HG03432 (cell line): ENCODE results near the gene TNN.
A peak's percentile ranks its signal among the peaks of the same experiment; 100 is the strongest.

Experiments
- ATAC-seq: cut with Tn5 transposase; IDR thresholded peaks from one replicate; pipeline ENCODE4 v1.9.1; 2021; ENCODE audit warnings: mild to moderate bottlenecking, moderate library complexity; ENCODE audit not compliant: unreplicated experiment

The TNN gene

GRCh38 chr1:175145899-175146528 lies 78.4 kb downstream of the TNN start:
- no peak for ATAC-seq

- ATAC-seq, result peak; percentile 61
These were observed 79.0 kb downstream of the TNN start for GRCh38 chr1:175146529-175147213.

- ATAC-seq, result no peak
These were observed 79.9 kb downstream of the TNN start for GRCh38 chr1:175147569-175147968.

- no peak for ATAC-seq
These were observed 80.4 kb downstream of the TNN start for GRCh38 chr1:175148068-175148467.

GRCh38 chr1:175150596-175151319 lies 83.1 kb downstream of the TNN start:
- no peak for ATAC-seq

- peak; percentile 56 for ATAC-seq
These were observed 84.5 kb downstream of the TNN start for GRCh38 chr1:175152006-175152652.

- ATAC-seq, result no peak
These were observed 87.2 kb downstream of the TNN start for GRCh38 chr1:175154629-175155472.

- ATAC-seq, result no peak
These were observed 87.8 kb downstream of the TNN start for GRCh38 chr1:175155473-175155856.

GRCh38 chr1:175155936-175156335 lies 88.3 kb downstream of the TNN start:
- no peak for ATAC-seq

GRCh38 chr1:175157200-175157599 lies 89.6 kb downstream of the TNN start:
- ATAC-seq, result no peak

- ATAC-seq, result no peak
These were observed 90.5 kb downstream of the TNN start for GRCh38 chr1:175158170-175158591.

- no peak for ATAC-seq
These were observed 95.3 kb downstream of the TNN start for GRCh38 chr1:175162955-175163354.

- ATAC-seq, result no peak
These were observed 96.1 kb downstream of the TNN start for GRCh38 chr1:175163702-175164101.

GRCh38 chr1:175164751-175165150 lies 97.1 kb downstream of the TNN start:
- ATAC-seq, result no peak

GRCh38 chr1:175166746-175167145 lies 99.1 kb downstream of the TNN start:
- no peak for ATAC-seq

- no peak for ATAC-seq
These were observed 100.2 kb downstream of the TNN start for GRCh38 chr1:175167861-175168260.

- no peak for ATAC-seq
These were observed 101.1 kb downstream of the TNN start for GRCh38 chr1:175168782-175169181.

- no peak for ATAC-seq
These were observed 101.8 kb downstream of the TNN start for GRCh38 chr1:175169286-175170018.

- ATAC-seq, result no peak
These were observed 103.6 kb downstream of the TNN start for GRCh38 chr1:175171036-175171913.
